Fibroblast of lung (primary cell): ENCODE results near the gene BAMBI.

Experiments
- CTCF ChIP-seq, 2 donors: IDR thresholded peaks in 1 of 2; conservative IDR thresholded peaks in 1 of 2; 1 replicate in 1 of 2; 2 replicates in 1 of 2; pipeline ENCODE4 v1.5.1; 2011 to 2012; ENCODE audit warnings: low read length in 2 of 2, control low read depth in 1 of 2, inconsistent platforms in 1 of 2, low read depth in 1 of 2, mild to moderate bottlenecking in 1 of 2
- EZH2 ChIP-seq: IDR thresholded peaks from 2 replicates; pipeline ENCODE4 v1.5.1; 2012; ENCODE audit warnings: low read length, control low read depth, mild to moderate bottlenecking; ENCODE audit errors: missing control alignments

GRCh38 chr10:28628184-28628893 lies 49.0 kb upstream of the BAMBI start:
- TF ChIP-seq CTCF (conservative IDR thresholded peaks at IDR 0.05 in 1 of 2, IDR thresholded peaks at IDR 0.05 in 1 of 2; ENCODE audit: low read depth in 1 of 2, low read length in 2 of 2) (peak; percentile 82 to 97), EZH2 (no peak)
